ENCODE data around the gene CLPSL2.

- TF ChIP-seq CTCF (IDR thresholded peaks at IDR 0.05) (no peak), TP53 (CRISPR knock-in tag; IDR thresholded peaks at IDR 0.05) (peak; percentile 65; the same call in 1 of the 2 replicates), E2F5 (CRISPR knock-in tag; IDR thresholded peaks at IDR 0.05) (no peak), JUN (CRISPR knock-in tag; IDR thresholded peaks at IDR 0.05) (no peak), RELA (CRISPR knock-in tag; IDR thresholded peaks at IDR 0.05; ENCODE audit: borderline replicate concordance) (no peak)
- TF ChIP-seq, protein P1, sequence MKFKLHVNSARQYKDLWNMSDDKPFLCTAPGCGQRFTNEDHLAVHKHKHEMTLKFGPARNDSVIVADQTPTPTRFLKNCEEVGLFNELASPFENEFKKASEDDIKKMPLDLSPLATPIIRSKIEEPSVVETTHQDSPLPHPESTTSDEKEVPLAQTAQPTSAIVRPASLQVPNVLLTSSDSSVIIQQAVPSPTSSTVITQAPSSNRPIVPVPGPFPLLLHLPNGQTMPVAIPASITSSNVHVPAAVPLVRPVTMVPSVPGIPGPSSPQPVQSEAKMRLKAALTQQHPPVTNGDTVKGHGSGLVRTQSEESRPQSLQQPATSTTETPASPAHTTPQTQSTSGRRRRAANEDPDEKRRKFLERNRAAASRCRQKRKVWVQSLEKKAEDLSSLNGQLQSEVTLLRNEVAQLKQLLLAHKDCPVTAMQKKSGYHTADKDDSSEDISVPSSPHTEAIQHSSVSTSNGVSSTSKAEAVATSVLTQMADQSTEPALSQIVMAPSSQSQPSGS (CRISPR knock-in tag; IDR thresholded peaks at IDR 0.05; ENCODE audit: borderline replicate concordance, low read depth), result no peak
Observed at GRCh38 chr6:35742842-35743241, 33.6 kb upstream of the CLPSL2 start.
